ENCODE results near the gene FXYD2. TPM values are rescaled to one million over a fixed set of nuclear protein-coding genes. Genes with fewer than 3 reads are reported as not detected.

Gene FXYD2
- total RNA-seq, 1 donor from 2014 or later = not detected

DNA sequence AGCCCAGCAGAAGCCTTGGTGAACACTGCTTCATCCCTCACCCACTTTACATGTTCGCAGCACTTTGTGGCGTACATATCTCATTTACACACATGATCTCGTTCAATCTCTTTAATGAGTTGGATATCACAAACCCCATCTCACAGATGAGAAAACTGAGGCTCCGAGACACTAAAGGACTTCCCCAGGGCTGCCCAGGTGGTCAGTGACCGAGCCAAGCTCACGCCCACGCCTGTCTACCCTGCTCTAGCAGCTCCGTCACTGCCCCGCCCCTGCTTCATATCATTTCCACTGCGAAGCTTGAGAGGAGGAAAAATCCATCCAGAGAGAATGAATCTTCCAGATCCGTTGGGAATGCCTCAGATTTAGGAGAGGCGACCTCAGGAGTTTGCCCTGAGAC, 15.8 kb downstream of the FXYD2 start:
- DNase-seq (ENCODE audit: low read depth) = no peak
- Histone ChIP-seq H3K36me3 (ENCODE audit: control insufficient read depth, insufficient read depth, low read length) (no peaks in the 10 kb centered on the region), H3K27me3 (ENCODE audit: control insufficient read depth, insufficient read depth, low read length) (peaks cover 5% of the 10 kb centered on the region), H3K4me3 (ENCODE audit: low read depth, low read length) (no peak overlapping the region)
- FAIRE-seq = no peak
- TF ChIP-seq, protein P1, sequence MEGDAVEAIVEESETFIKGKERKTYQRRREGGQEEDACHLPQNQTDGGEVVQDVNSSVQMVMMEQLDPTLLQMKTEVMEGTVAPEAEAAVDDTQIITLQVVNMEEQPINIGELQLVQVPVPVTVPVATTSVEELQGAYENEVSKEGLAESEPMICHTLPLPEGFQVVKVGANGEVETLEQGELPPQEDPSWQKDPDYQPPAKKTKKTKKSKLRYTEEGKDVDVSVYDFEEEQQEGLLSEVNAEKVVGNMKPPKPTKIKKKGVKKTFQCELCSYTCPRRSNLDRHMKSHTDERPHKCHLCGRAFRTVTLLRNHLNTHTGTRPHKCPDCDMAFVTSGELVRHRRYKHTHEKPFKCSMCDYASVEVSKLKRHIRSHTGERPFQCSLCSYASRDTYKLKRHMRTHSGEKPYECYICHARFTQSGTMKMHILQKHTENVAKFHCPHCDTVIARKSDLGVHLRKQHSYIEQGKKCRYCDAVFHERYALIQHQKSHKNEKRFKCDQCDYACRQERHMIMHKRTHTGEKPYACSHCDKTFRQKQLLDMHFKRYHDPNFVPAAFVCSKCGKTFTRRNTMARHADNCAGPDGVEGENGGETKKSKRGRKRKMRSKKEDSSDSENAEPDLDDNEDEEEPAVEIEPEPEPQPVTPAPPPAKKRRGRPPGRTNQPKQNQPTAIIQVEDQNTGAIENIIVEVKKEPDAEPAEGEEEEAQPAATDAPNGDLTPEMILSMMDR (IDR thresholded peaks at IDR 0.05; ENCODE audit: insufficient read depth, low read length, severe bottlenecking) = no peak

GRCh38 chr11:117807482-117808327, 16.8 kb downstream of the FXYD2 start:
- TF ChIP-seq, protein P1 (IDR thresholded peaks at IDR 0.05; ENCODE audit: insufficient read depth, low read length, severe bottlenecking) = peak; percentile 80
- Histone ChIP-seq H3K36me3 (ENCODE audit: control insufficient read depth, insufficient read depth, low read length) (no peaks in the 10 kb centered on the region), H3K4me3 (ENCODE audit: low read depth, low read length) (no peak overlapping the region), H3K27me3 (ENCODE audit: control insufficient read depth, insufficient read depth, low read length) (peaks cover 5% of the 10 kb centered on the region)
- peak; percentile 35 for DNase-seq (ENCODE audit: low read depth)
- no peak for FAIRE-seq

GRCh38 chr11:117806846-117807245, 17.7 kb downstream of the FXYD2 start:
- TF ChIP-seq, protein P1 (IDR thresholded peaks at IDR 0.05; ENCODE audit: insufficient read depth, low read length, severe bottlenecking) = no peak
- H3K4me3 ChIP-seq (ENCODE audit: low read depth, low read length) = no peak overlapping the region
- no peak for FAIRE-seq
- no peaks in the 10 kb centered on the region for H3K36me3 ChIP-seq (ENCODE audit: control insufficient read depth, insufficient read depth, low read length)
- DNase-seq (ENCODE audit: low read depth) = no peak
- H3K27me3 ChIP-seq (ENCODE audit: control insufficient read depth, insufficient read depth, low read length) = peaks cover 7% of the 10 kb centered on the region

DNA sequence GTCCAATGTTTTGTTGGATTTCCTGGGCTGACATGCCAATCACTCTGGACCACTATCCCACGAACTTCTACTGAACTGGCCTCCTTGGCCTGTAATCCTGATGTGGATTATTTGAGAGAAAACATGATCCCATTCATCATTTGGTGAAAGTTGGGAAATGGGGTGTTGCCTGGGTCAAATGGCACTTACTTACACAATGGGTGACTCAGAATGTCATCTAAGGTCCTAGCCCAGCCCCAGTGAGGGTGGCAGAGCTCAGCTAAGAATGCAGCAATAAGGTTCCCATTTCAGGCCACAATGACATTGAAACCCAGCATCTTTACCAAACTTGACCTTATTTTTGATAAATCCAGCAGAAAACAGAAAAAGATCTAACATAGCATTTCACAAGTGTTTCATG, 19.5 kb downstream of the FXYD2 start:
- Histone ChIP-seq H3K4me3 (ENCODE audit: low read depth, low read length) (no peak overlapping the region), H3K27me3 (ENCODE audit: control insufficient read depth, insufficient read depth, low read length) (peaks cover 7% of the 10 kb centered on the region), H3K36me3 (ENCODE audit: control insufficient read depth, insufficient read depth, low read length) (no peaks in the 10 kb centered on the region)
- TF ChIP-seq, protein P1 (IDR thresholded peaks at IDR 0.05; ENCODE audit: insufficient read depth, low read length, severe bottlenecking) = no peak
- DNase-seq (ENCODE audit: low read depth) (peak; percentile 26), FAIRE-seq (peak; percentile 79)

DNA sequence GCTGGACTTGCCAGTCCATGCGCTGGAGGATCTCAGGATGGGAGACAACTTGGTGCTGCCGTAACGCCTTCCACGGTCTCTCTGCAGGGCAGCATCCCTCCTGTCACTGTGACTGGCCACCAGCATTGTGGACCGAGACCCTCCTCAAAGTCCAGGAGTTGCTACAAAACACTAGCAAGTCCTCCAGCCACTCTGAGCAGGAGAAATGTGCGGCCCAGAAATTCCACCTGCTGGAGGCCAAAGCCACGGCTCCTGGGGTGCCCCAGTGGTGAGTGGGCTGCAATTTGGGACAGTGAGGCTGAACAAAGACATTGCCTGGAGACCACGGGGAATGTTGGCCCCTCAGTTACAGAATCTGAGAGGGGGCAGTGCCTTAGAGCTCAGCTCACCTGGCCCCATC, 20.6 kb downstream of the FXYD2 start:
- no peak for FAIRE-seq
- Histone ChIP-seq H3K36me3 (ENCODE audit: control insufficient read depth, insufficient read depth, low read length) (no peaks in the 10 kb centered on the region), H3K4me3 (ENCODE audit: low read depth, low read length) (no peak overlapping the region), H3K27me3 (ENCODE audit: control insufficient read depth, insufficient read depth, low read length) (peaks cover 8% of the 10 kb centered on the region)
- TF ChIP-seq, protein P1 (IDR thresholded peaks at IDR 0.05; ENCODE audit: insufficient read depth, low read length, severe bottlenecking) = no peak
- no peak for DNase-seq (ENCODE audit: low read depth)
